ENCODE results near the gene VWA7.

- TF ChIP-seq POLR2A (IDR thresholded peaks at IDR 0.05) (no peak), POLR2AphosphoS5 (IDR thresholded peaks at IDR 0.05; ENCODE audit: insufficient read depth in 1 of 2, low read depth in 1 of 2) (no peak), CTCF (IDR thresholded peaks at IDR 0.05) (no peak)
Observed at GRCh38 chr6:31749301-31750036, 27.7 kb downstream of the VWA7 start.
